IPS-15b (cell line): ENCODE data around the gene ZNF616.
"Not testable (repeated sequence)": the region's sequence is repeated elsewhere in the genome, so short reads cannot be mapped to it uniquely, and the experiment has no call there.

Experiments used
- H3K27me3 ChIP-seq: one replicate; pipeline ENCODE4 v1.6.1; 2013; ENCODE audit warnings: low read length; ENCODE audit not compliant: control insufficient read depth, insufficient read depth
- H3K36me3 ChIP-seq: one replicate; pipeline ENCODE4 v1.6.1; 2013; ENCODE audit warnings: low read length; ENCODE audit not compliant: control insufficient read depth, insufficient read depth
- H3K4me1 ChIP-seq: one replicate; pipeline ENCODE4 v1.6.1; 2013; ENCODE audit warnings: mild to moderate bottlenecking, low read length; ENCODE audit not compliant: control insufficient read depth, insufficient read depth
- H3K4me3 ChIP-seq: one replicate; pipeline ENCODE4 v1.5.1; 2013; ENCODE audit warnings: low read depth, low read length
- H3K9ac ChIP-seq: one replicate; pipeline ENCODE4 v1.6.1; 2013; ENCODE audit warnings: low read depth, mild to moderate bottlenecking, low read length
- H3K9me3 ChIP-seq: one replicate; pipeline ENCODE4 v1.6.1; 2013; ENCODE audit warnings: mild to moderate bottlenecking, low read length; ENCODE audit not compliant: control insufficient read depth, insufficient read depth

ZNF616 gene

DNA sequence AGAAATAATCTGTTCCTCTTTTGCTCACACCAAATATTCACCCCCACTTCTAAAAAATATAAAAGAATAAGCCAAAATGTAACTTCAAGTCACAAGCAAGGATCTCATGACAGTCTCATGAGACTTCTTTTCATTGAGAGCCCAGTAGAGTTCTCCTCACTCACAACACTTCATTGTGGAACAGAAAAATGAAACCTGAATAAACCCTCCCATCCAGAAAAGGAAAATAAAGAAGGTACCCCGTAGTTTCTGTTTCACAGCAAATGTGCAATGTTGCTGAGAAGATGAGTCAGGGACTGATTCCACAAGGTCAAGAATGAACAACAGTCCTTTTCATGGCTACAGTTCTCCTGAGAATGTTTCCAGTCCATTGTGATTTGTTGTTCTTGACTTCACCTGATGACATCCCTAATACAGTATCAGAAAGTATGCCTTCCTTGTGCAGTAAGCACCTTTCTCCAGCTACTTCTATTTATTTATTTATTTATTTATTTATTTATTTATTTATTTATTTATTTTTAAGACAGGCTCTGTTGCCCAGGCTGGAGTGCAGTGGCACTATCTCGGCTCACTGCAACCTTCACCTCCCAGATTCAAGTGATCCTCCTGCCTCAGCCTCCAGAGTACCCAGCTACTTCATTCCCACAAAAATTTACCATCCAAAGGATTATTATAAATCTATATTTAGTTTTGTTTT lies 37.7 kb downstream of the ZNF616 start:
- no peak overlapping the region for H3K9ac ChIP-seq
- no peak overlapping the region for H3K4me3 ChIP-seq
- H3K36me3 ChIP-seq, result no peaks in the 10 kb centered on the region
- no peaks in the 10 kb centered on the region for H3K27me3 ChIP-seq
- no peaks in the 10 kb centered on the region for H3K4me1 ChIP-seq
- H3K9me3 ChIP-seq, result peaks cover 8% of the 10 kb centered on the region

DNA sequence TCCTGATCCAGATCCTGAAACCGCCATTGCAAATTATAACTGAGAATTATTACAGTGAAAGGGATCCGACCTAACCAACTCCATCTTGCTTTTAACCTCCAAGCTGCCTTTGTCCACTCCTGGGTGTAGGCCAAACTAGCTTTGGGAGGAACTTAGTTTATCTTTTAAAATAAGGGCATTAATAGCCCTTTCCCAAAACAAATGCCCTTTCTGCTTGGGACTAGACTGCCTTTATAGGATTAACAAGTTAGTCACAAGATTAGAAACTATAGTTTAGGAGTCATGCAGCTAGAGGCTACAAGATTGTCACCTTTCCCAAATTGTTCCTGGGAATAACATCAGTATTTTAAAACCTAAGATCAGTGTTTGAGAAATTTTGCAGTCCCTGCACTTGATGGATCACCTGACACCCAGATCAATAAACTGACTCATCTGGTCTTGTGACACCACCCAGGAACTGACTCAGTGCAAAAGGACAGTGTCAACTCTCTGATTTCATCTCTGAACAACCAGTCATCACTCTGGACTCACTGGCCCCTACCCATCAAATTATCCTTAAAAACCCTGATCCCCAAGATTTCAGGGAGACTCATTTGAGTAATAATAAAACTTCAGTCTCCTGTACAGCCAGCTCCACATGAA lies 40.1 kb downstream of the ZNF616 start:
- no peaks in the 10 kb centered on the region for H3K4me1 ChIP-seq
- H3K36me3 ChIP-seq, result no peaks in the 10 kb centered on the region
- no peak overlapping the region for H3K4me3 ChIP-seq
- no peak overlapping the region for H3K9ac ChIP-seq
- peaks cover 4% of the 10 kb centered on the region for H3K9me3 ChIP-seq
- H3K27me3 ChIP-seq, result no peaks in the 10 kb centered on the region

DNA sequence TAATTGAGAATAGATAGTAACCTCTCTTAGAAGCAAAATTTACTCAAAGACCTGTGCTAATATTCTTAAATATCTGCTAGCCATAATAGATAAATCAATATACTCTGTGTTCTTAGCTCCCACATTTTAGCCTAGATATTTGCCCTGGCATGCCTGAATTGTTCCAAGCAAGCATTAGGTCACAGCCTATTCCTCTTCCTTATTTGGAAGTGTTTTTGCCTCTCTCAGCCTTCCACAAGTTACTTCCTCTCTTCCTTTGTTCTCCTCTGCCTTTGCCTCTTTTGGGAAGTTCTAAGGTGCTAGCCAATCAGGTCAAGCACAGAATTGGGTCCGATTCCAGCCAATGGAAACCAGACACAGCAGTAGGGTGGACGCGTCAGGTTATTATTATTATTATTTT lies 43.3 kb downstream of the ZNF616 start:
- not testable (repeated sequence) for H3K9ac ChIP-seq, H3K36me3 ChIP-seq, H3K27me3 ChIP-seq, H3K4me3 ChIP-seq, H3K4me1 ChIP-seq, H3K9me3 ChIP-seq

DNA sequence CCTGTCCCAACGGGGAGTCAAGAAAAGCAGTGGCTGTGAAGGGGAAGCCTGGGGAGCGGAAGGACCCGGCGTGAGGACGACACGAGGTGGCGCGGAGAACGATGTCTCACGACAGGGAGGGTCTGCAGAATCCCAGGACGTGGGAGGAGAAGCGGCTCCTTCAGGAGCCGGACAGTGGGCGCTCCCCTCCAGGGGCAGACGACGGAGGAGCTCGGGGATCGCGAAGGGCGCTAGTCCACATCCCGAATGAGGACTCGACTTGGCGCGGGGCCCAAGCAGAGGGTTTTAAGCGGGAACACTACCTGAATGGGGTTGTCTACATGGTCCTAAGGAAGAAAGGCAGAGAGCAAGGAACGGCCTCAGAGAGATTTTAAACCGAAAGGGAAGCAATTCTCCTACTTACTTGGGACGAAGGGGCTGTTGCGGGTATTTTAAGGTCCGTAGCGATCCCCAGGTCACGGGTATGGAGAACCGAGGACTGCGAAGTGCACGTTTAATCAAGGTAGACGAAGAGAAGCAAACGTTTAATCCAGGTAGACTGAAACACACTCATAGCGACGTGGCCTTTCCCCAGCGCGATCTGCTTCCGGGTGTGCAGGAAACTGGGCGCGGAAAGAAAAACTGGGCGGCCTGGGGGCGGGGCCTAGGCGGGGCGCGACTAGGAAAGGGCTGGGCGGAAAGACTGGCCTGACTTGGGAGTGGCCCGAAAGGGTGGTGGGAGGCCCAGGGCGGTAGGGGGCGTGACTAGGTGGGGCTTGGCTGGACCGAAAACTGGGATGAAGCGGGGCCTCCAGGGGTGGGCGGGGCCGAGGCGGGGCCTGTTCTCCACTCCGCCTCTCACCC lies 44.3 kb downstream of the ZNF616 start, which contains the start of gene ZNF841:
ZNF841 (minus strand) TSS at position 594 of the 843 bp plus-strand sequence. CDS start 10,964 bp downstream, outside the sequence.
- Histone ChIP-seq H3K4me3 (peak within 1 kb of the TSS; percentile 99), H3K9me3 (peaks cover 4% of the 10 kb centered on the region), H3K27me3 (no peaks in the 10 kb centered on the region), H3K4me1 (no peaks in the 10 kb centered on the region), H3K36me3 (no peaks in the 10 kb centered on the region), H3K9ac (peak within 1 kb of the TSS; percentile 95)

DNA sequence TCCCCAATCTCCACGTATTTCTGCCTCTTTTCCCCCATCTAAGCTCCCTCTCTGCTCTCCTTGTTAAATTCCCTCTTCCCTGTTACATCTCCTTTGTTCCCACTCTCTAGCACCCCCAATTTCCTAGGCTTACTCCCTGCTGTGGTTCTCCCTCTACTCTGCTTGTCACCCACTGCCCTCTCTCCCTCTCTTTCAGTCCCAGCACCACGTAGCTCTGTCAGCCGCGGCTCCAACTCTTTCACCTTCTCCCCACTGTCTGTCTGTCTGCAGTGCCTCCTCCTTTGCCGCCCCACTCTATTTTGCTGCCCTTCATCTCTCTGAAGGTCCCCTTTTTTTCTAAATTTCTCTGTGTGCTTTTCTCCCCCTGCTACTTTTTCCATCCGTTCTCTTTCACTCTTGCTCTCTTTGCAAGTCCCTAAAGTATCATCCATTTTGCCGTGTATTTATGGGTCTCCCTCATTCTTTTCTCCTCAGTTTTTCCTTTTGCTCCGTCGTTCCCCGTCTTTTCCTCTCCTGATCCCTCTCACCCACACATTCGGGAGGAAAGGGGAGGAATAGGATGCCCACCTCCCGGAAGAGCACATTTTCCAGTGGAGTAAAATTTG lies 45.1 kb downstream of the ZNF616 start:
- no peaks in the 10 kb centered on the region for H3K4me1 ChIP-seq
- H3K9me3 ChIP-seq, result peaks cover 4% of the 10 kb centered on the region
- H3K4me3 ChIP-seq, result peak overlapping the region; percentile 99
- no peaks in the 10 kb centered on the region for H3K27me3 ChIP-seq
- H3K36me3 ChIP-seq, result no peaks in the 10 kb centered on the region
- peak overlapping the region; percentile 95 for H3K9ac ChIP-seq

DNA sequence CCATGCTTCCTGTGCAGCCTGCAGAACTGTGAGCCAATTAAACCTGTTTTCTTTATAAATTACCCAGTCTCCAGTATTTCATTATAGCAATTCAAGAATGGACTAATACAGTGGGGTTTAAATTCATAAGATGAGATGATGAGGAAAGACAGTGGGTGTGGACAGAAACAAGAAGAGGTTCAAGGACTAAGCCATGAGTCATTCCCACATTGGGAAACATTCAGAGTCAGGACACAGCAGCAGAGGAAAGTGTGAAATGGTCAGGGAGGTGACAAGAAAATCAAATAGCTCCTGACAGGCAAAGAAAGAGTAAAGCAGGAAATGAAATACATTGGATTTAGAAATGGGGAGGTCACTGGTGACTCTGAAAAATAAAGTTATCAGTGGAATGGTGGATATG lies 53.3 kb downstream of the ZNF616 start:
- no peaks in the 10 kb centered on the region for H3K9me3 ChIP-seq

DNA sequence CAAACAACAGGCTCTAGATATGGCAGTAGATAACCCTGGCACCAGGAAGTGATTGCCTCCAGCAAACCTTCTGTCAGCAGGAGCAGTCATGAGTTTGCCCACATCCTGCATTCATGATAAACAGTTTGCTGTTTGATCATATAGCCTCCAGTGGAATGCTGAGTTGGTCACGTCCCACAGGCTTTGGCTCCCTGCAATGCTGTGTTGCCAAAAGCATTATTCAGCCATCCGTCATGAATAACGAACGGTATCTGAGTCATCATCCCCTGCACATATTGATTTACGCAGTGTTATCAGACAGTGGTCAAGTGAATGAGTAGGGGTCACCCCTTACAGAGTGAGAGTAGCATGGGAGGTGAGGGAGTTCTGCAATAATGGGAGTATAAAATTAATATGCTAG lies 69.2 kb downstream of the ZNF616 start:
- no peaks in the 10 kb centered on the region for H3K27me3 ChIP-seq
- H3K4me1 ChIP-seq, result no peaks in the 10 kb centered on the region
- H3K4me3 ChIP-seq, result no peak overlapping the region
- no peak overlapping the region for H3K9ac ChIP-seq
- H3K36me3 ChIP-seq, result peaks cover 23% of the 10 kb centered on the region
- H3K9me3 ChIP-seq, result peaks cover 30% of the 10 kb centered on the region

More for the DNA sequence above, 53.3 kb downstream of the ZNF616 start:
- Histone ChIP-seq H3K9ac (no peak overlapping the region), H3K27me3 (no peaks in the 10 kb centered on the region), H3K4me3 (no peak overlapping the region), H3K36me3 (peaks cover 20% of the 10 kb centered on the region), H3K4me1 (no peaks in the 10 kb centered on the region)

DNA sequence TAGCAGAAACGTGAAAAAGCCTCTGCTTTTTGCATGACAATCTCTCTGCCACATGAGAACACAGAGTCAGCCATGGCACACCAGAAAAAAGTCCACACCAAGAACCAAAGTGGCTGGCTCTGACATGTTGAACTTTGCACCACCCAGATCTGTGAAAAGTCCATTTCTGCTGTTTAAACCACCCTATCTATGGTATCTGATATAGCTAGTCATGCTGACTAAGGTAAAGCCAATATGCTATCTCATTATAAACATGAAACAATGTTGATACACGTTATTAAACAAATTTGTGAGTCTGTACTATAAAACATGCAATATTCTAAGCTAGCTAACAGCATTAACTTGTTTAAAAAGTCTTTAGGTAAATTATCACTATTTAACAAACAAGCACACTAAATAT lies 70.1 kb downstream of the ZNF616 start:
- Histone ChIP-seq H3K4me3 (no peak overlapping the region), H3K27me3 (no peaks in the 10 kb centered on the region)

DNA sequence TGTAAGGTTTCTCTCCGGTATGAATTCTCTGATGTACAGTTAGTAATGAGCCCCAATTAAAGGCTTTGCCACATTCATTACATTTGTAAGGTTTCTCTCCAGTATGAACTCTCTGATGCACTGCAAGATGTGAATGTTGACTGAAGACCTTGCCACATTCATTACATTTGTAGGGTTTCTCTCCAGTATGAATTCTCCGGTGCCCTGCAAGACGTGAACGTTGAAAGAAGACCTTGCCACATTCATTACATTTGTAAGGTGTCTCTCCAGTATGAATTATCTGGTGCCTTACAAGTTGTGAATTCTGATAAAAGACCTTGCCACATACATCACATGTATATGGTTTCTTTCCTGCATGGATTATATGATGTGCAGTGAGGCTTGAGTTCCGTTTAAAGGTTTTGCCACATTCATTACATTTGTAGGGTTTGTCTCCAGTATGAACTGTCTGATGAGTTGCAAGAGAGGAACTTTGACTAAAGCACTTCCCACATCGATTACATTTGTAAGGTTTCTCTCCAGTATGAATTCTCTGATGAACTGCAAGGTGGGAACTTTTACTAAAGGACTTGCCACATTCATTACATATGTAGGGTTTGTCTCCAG lies 73.4 kb downstream of the ZNF616 start:
- Histone ChIP-seq H3K4me3 (no peak overlapping the region), H3K27me3 (no peaks in the 10 kb centered on the region), H3K9me3 (peaks cover 44% of the 10 kb centered on the region), H3K4me1 (no peaks in the 10 kb centered on the region), H3K9ac (no peak overlapping the region), H3K36me3 (peaks cover 29% of the 10 kb centered on the region)

More for the DNA sequence above, 70.1 kb downstream of the ZNF616 start:
- Histone ChIP-seq H3K9ac (no peak overlapping the region), H3K4me1 (no peaks in the 10 kb centered on the region), H3K36me3 (peaks cover 22% of the 10 kb centered on the region), H3K9me3 (peaks cover 39% of the 10 kb centered on the region)

DNA sequence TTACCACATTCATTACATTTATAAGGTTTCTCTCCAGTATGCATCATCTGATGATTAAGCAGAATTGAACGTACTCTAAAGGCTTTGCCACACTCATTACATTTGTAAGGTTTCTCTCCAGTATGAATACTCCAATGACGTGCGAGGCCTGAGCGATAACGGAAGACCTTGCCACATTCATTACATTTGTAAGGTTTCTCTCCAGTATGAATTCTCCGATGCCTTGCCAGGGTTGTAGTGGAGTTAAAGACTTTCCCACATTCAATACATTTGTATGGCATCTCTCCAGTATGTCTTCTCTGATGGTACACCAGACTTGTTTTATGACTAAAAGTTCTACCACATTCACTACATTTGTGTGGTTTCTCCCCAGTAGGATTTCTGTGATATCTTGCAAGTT lies 74.3 kb downstream of the ZNF616 start:
- H3K9me3 ChIP-seq, result peaks cover 38% of the 10 kb centered on the region
- no peak overlapping the region for H3K9ac ChIP-seq
- no peak overlapping the region for H3K4me3 ChIP-seq

More for the DNA sequence above, 74.3 kb downstream of the ZNF616 start:
- H3K36me3 ChIP-seq, result peaks cover 24% of the 10 kb centered on the region
- H3K4me1 ChIP-seq, result no peaks in the 10 kb centered on the region
- H3K27me3 ChIP-seq, result no peaks in the 10 kb centered on the region
